AG08395 (cell line): ENCODE measurements around the gene PTGS2.
"Not testable (repeated sequence)": the region's sequence is repeated elsewhere in the genome, so short reads cannot be mapped to it uniquely, and the experiment has no call there.

Source experiments
- DNase-seq: peaks from one replicate; pipeline ENCODE4 v3.0.0; 2012; ENCODE audit warnings: mixed read lengths, low spot score

Gene PTGS2

GRCh38 chr1:186670297-186671135 lies 9.7 kb downstream of the PTGS2 start:
- no peak for DNase-seq

- DNase-seq, result not testable (repeated sequence)
Observed at GRCh38 chr1:186669784-186670183, 10.4 kb downstream of the PTGS2 start.

GRCh38 chr1:186664217-186664616 lies 16.0 kb downstream of the PTGS2 start:
- not testable (repeated sequence) for DNase-seq

- DNase-seq, result no peak
Observed at GRCh38 chr1:186662752-186663151, 17.5 kb downstream of the PTGS2 start.

- no peak for DNase-seq
Observed at GRCh38 chr1:186659890-186660341, 20.3 kb downstream of the PTGS2 start.

- no peak for DNase-seq
Observed at GRCh38 chr1:186658999-186659398, 21.2 kb downstream of the PTGS2 start.

GRCh38 chr1:186657481-186657880 lies 22.7 kb downstream of the PTGS2 start:
- DNase-seq, result no peak

- no peak for DNase-seq
Observed at GRCh38 chr1:186655876-186656275, 24.3 kb downstream of the PTGS2 start.

GRCh38 chr1:186654741-186655140 lies 25.5 kb downstream of the PTGS2 start:
- no peak for DNase-seq

- DNase-seq, result no peak
Observed at GRCh38 chr1:186653312-186653711, 26.9 kb downstream of the PTGS2 start.

- no peak for DNase-seq
Observed at GRCh38 chr1:186648613-186649012, 31.6 kb downstream of the PTGS2 start.

GRCh38 chr1:186647985-186648384 lies 32.2 kb downstream of the PTGS2 start:
- not testable (repeated sequence) for DNase-seq

GRCh38 chr1:186643614-186644013 lies 36.6 kb downstream of the PTGS2 start:
- DNase-seq, result no peak

GRCh38 chr1:186637567-186637966 lies 42.7 kb downstream of the PTGS2 start:
- not testable (repeated sequence) for DNase-seq

- no peak for DNase-seq
Observed at GRCh38 chr1:186636786-186637185, 43.4 kb downstream of the PTGS2 start.

- DNase-seq, result no peak
Observed at GRCh38 chr1:186634511-186634910, 45.7 kb downstream of the PTGS2 start.

GRCh38 chr1:186633116-186633515 lies 47.1 kb downstream of the PTGS2 start:
- DNase-seq, result no peak

GRCh38 chr1:186629341-186629740 lies 50.9 kb downstream of the PTGS2 start:
- no peak for DNase-seq

- no peak for DNase-seq
Observed at GRCh38 chr1:186628910-186629309, 51.3 kb downstream of the PTGS2 start.

- no peak for DNase-seq
Observed at GRCh38 chr1:186627019-186627418, 53.2 kb downstream of the PTGS2 start.

- DNase-seq, result no peak
Observed at GRCh38 chr1:186626356-186626932, 53.8 kb downstream of the PTGS2 start.

GRCh38 chr1:186623551-186623950 lies 56.7 kb downstream of the PTGS2 start:
- no peak for DNase-seq
